GM21390 (cell line): ENCODE measurements around the gene DLX3.
"Not testable (repeated sequence)": the region's sequence is repeated elsewhere in the genome, so short reads cannot be mapped to it uniquely, and the experiment has no call there.

Experiments
- ATAC-seq: cut with Tn5 transposase; IDR thresholded peaks from one replicate; pipeline ENCODE4 v1.9.1; 2021; ENCODE audit not compliant: unreplicated experiment

Gene DLX3

GRCh38 chr17:49995055-49995738, at the start of gene DLX3:
Gene DLX3 (minus strand): TSS chr17:49995224. CDS start chr17:49994998, 226 bp downstream.
- no peak for ATAC-seq

- ATAC-seq, result no peak
These were observed 49.5 kb upstream of the DLX3 start for GRCh38 chr17:50044483-50044882.

- ATAC-seq, result no peak
These were observed 48.5 kb upstream of the DLX3 start for GRCh38 chr17:50043290-50044148.

GRCh38 chr17:50042211-50042610, 47.2 kb upstream of the DLX3 start:
- ATAC-seq, result no peak

- ATAC-seq, result not testable (repeated sequence)
These were observed 45.5 kb upstream of the DLX3 start for GRCh38 chr17:50040496-50040895.

GRCh38 chr17:50039058-50039457, 44.0 kb upstream of the DLX3 start:
- no peak for ATAC-seq

- no peak for ATAC-seq
These were observed 42.5 kb upstream of the DLX3 start for GRCh38 chr17:50037321-50038107.

GRCh38 chr17:50036455-50037261, 41.6 kb upstream of the DLX3 start:
- no peak for ATAC-seq

- ATAC-seq, result no peak
These were observed 40.9 kb upstream of the DLX3 start for GRCh38 chr17:50035945-50036344.

- ATAC-seq, result no peak
These were observed 40.4 kb upstream of the DLX3 start for GRCh38 chr17:50035421-50035879.

- ATAC-seq, result no peak
These were observed 39.7 kb upstream of the DLX3 start for GRCh38 chr17:50034498-50035364.

- no peak for ATAC-seq
These were observed 38.3 kb upstream of the DLX3 start for GRCh38 chr17:50033316-50033715.

- ATAC-seq, result no peak
These were observed 34.2 kb upstream of the DLX3 start for GRCh38 chr17:50029185-50029584.

- ATAC-seq, result no peak
These were observed 33.7 kb upstream of the DLX3 start for GRCh38 chr17:50028736-50029120.

GRCh38 chr17:50027881-50028735, 33.1 kb upstream of the DLX3 start:
- ATAC-seq, result no peak

GRCh38 chr17:50027172-50027880, 32.3 kb upstream of the DLX3 start:
- ATAC-seq, result no peak

GRCh38 chr17:50026837-50027171, 31.8 kb upstream of the DLX3 start:
- ATAC-seq, result no peak

GRCh38 chr17:50026046-50026675, 31.1 kb upstream of the DLX3 start:
- ATAC-seq, result no peak
